CD4-positive, alpha-beta T cell treated with Interferon gamma for 1 hour (primary cell): ENCODE data around the gene CD300E.
"Not testable (repeated sequence)": the region's sequence is repeated elsewhere in the genome, so short reads cannot be mapped to it uniquely, and the experiment has no call there.

Source experiments
- DNase-seq: peaks from one replicate; pipeline ENCODE4 v3.0.0-alpha.2; 2020

The CD300E gene

DNA sequence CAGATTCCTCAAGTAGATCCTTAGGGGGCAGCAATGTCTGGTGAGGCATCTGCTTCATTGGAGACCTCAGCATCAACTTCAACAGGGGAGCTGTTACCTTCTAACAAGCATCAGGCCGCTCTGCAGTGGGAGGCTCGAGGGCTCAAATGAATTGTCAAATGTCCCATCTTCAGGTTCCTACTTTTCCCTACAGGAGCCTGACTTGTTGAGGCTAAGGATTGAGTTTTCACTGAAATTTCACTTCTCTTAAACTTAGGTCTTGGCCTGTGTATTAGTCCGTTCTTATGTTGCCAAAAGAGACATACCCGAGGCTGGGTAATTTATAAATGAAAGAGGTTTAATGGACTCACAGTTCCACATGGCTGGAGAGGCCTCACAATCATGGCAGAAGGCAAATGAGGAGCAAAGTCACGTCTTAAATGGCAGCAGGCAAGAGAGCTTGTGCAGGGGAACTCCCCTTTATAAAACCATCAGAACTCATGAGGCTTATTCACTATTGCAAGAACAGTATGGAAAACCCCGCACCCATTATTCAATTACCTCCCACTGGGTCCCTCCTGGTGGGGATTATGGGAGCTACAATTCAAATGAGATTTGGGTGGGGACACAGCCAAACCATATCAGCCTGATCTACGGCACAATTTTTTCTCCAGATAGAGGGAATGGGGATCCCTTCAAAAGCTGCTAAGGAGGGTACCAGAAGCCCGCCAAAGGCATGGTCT, 26.3 kb downstream of the CD300E start:
- no peak for DNase-seq

GRCh38 chr17:74595037-74595750, 28.3 kb downstream of the CD300E start:
- no peak for DNase-seq

GRCh38 chr17:74592087-74592990, 31.2 kb downstream of the CD300E start, which contains the start of gene CD300LD:
Gene CD300LD, minus strand, starts transcription at chr17:74592283. Its CDS starts 81 bp downstream, at chr17:74592202.
- DNase-seq = no peak

- DNase-seq = no peak
Observed at GRCh38 chr17:74591503-74591902, 32.0 kb downstream of the CD300E start.

DNA sequence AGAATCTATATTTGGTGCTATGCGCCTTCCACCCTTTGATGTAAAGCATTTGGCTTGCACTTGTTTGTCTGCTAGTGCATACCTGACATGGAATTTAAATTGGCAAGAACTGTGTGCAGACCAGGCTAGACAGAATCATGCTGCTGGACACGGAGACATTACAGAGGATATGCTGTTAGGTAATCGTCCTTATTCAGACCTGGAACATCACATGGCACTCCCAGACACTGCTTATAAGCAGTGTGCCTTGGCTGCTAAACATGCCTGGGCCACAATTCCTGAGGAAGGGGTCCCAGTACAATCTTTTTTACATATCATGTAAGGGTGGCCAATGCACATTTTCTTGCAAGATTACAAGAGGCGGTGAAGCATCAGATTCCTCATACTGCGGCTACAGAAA, 37.8 kb downstream of the CD300E start:
- DNase-seq = no peak

DNA sequence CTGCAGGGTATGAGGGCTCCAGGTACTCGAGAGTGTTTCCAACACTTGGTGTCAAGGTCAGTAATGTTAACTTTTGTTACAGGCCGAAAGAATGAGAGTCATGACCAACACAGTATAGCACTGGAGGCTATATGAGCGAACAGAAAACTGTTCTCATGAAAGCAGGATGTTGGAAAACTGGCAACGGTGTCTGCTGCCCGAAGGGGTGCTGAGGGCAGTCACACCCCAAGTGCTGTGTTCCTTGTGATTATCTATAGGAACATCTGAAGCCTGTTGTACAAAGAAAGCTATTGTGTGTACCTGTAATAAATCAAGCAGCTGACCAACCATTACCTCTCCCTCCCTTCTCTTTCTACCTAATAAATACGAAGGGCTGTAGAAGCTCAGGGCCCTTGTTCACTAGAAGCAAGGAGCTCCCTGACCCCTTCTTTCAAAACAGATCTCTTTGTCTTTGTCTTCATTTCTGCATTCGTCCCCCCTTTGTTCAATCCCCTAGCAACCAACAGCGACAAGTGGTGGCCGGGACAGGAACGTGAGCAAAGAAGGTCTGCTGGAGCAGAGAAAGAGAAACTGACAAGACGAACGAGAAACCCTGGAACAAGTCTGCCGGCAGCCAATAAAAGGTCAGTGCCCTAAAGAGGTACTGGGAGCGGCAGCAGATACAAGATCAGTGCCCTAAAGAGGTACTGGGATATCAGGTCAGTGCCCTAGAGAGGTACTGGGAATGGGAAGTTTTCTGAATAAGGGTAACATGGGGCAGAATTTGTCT, 39.1 kb downstream of the CD300E start:
- DNase-seq = no peak

- no peak for DNase-seq
Observed at GRCh38 chr17:74582633-74583032, 40.9 kb downstream of the CD300E start.

DNA sequence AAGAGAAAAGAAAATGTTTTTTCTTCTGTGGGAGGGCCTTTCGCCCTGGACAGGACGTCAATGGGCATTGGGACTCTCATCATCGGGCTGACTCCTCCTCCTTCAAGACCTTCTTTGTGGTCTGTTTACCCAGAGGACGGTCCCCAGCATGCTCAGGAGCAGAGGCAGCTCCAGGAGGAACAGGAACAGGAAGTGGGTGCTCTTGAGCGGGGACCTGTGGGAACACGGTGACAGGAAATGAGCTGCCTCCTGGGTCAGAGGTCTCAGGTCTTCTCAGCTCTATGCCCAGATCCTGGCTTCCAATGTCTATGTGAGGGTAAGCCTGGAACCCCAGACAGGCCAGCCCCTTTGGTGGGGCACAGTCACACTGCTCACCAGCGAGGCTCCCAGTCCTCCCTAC, 43.6 kb downstream of the CD300E start:
- DNase-seq = no peak

GRCh38 chr17:74578979-74579378, 44.6 kb downstream of the CD300E start:
- DNase-seq = no peak

GRCh38 chr17:74574489-74575142, 48.9 kb downstream of the CD300E start:
- no peak for DNase-seq

DNA sequence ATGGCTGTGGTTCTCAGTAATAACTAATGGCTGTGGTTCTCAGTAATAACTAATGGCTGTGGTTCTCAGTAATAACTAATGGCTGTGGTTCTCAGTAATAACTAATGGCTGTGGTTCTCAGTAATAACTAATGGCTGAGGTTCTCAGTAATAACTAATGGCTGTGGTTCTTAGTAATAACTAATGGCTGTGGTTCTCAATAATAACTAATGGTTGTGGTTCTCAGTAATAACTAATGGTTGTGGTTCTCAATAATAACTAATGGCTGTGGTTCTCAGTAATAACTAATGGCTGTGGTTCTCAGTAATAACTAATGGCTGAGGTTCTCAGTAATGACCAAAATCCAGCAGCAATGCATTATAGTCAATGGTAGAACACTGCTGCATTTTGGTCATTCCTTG, 49.9 kb downstream of the CD300E start:
- DNase-seq = not testable (repeated sequence)

GRCh38 chr17:74573169-74573568, 50.4 kb downstream of the CD300E start:
- DNase-seq = no peak

DNA sequence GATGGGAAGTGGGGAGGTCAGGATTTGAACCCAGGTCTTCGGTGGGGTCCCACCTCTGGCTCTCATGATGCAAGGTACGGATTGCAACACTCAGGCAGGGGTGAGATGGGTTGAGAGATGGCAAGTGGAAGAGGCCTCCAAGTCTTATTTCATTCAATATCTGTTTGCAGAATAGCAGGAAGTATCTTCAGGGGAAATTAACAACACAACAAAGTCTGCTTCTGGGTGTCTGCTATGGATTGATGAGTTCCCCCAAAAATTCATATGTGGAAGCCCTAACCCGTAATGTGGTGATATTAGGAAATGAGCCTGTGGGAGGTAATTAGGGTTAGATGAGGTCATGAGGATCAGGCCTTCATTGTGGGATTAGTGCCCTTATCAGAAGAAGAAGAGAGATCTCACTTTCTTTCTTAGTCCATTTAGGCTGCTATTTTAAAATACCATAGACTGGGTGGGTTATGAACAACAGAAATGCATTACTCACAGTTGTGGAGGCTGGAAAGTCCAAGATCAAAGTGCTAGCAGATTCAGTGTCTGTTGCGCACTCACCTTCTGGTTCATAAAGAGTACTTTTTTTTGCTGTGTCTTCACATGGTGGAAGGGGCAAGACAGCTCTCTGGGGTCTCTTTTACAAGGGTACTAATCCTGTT, 51.8 kb downstream of the CD300E start:
- DNase-seq = no peak

GRCh38 chr17:74569020-74570003, 54.2 kb downstream of the CD300E start:
- DNase-seq = peak; percentile 80

- DNase-seq = no peak
Observed at GRCh38 chr17:74568106-74568873, 55.2 kb downstream of the CD300E start.

- DNase-seq = peak; percentile 12
Observed at GRCh38 chr17:74567397-74567796, 56.1 kb downstream of the CD300E start, which contains the start of gene CD300H. Gene CD300H, minus strand, starts transcription at chr17:74567509.

- peak; percentile 41 for DNase-seq
Observed at GRCh38 chr17:74566132-74566753, 57.3 kb downstream of the CD300E start.

- no peak for DNase-seq
Observed at GRCh38 chr17:74565126-74565525, 58.4 kb downstream of the CD300E start.

- no peak for DNase-seq
Observed at GRCh38 chr17:74563358-74563757, 60.2 kb downstream of the CD300E start.
